Posterior cingulate gyrus (tissue), 11 donors: ENCODE measurements around the gene OXA1L.
"Not testable (repeated sequence)": the region's sequence is repeated elsewhere in the genome, so short reads cannot be mapped to it uniquely, and the experiment has no call there.

Experiments used
- DNase-seq, 10 donors: peaks; one replicate each; pipeline versions ENCODE4 v3.0.0 to v3.0.0-alpha.2; 2020 to 2021; ENCODE audit warnings: mixed read lengths in 3 of 10
- intact Hi-C: fragments of 100-400 bp; cut with DNase I; formaldehyde crosslinking; loops from one replicate; pipeline ENCODE4 v1.15.1; 2023

OXA1L gene

DNA sequence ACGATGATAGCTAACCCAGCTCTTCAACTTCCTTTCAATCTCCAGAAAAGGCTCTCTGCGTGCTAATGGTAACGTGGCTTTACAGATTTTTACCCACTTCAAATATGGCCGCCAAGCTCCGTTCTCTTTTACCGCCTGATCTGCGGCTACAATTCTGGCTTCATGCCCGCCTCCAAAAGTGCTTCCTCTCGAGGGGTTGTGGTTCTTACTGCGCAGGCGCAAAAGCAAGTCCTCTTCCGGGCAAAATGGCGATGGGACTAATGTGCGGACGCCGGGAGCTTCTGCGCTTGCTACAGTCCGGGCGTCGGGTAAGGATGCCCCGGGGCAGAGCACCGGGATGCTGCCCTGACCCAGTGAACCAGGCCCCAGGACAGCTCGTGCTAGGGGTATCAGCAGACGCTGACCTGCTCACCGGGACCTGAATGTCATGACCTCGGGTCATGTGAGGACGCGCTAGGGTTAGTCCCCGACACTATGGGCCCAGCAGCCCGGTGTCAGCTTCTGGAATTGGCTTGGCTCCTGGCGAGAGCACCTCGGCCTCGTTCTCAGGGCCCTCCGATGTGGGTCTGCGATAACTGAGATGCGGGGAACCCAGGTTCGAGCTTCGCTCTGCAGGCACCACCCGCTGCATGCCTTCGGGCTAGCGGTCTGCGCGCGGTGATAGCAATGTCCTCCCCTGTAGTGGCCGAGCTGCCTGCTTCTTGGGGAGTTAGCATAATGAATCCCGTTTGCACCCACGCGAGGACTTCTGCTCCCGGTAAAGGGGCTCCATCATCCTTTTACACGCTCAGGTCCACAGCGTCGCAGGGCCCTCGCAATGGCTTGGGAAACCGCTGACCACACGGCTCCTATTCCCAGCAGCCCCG lies at the start of gene OXA1L:
Gene OXA1L (plus strand): TSS at position 232 of the 866 bp plus-strand sequence. CDS start 14 bp downstream, at position 246.
- DNase-seq = peak; percentile 91 to 98 (median 96)
- intact Hi-C loops = loop anchor here (5.0 to 10.0 kb wide), 2 partner anchors 58 to 179 kb away; partner anchors contain the start of genes DAD1 and MRPL52

DNA sequence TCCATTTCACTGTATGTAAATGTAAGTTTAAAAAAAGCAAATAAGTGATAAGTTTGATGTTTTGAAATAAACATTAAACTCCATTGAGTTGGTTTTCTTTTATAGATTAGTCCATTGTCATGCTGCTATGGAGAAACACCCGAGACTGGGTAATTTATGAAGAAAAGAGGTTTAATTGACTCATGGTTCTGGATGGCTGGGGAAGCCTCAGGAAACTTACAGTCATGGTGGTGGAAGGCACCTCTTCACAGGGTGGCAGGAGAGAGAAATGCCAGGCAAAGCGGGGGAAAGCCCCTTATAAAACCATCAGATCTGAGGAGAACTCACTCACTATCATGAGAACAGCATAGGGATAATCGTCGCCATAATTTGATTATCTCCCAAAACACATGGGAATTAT lies 48.4 kb upstream of the OXA1L start:
- intact Hi-C loops = no loop called here

DNA sequence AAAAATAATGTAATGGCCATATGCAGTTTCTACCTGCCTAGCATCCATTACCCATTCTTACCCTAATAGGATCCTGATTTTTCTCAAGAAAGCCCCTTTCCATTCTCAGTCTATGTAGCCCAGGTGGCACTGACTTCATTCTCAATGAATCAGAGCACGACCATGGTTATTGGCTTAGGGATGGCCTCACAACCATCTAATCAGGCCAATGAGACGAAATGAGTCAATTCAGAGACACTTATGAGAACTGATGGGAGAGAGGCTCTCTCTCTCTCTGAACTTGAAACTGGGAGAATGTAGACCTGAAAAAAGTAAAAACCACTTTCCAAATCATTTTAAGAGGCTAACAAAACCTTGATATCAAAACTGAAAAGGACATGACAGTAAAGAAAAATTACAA lies 45.3 kb upstream of the OXA1L start:
- intact Hi-C loops = no loop called here
- DNase-seq = no peak

More for the DNA sequence above, 48.4 kb upstream of the OXA1L start:
- no peak for DNase-seq

DNA sequence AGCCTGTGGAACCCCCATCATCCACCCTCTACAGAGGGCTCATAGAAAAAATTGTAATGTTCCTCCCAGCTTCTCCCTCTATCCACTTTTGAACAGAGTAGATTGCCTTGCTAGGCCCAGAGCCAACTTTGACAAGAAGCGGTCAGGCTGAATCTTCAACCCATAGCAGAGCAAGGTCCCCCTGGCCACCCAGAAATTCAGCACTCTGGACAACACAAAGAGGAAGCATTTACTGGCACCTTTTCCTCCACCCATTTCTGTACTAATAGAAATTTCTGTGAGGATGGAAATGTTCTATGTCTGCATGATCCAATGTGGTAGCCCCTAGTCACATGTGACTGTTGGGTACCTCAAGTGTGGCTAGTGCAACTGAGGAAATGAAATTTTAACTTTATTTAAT lies 42.7 kb upstream of the OXA1L start:
- no peak for DNase-seq
- intact Hi-C loops = no loop called here

DNA sequence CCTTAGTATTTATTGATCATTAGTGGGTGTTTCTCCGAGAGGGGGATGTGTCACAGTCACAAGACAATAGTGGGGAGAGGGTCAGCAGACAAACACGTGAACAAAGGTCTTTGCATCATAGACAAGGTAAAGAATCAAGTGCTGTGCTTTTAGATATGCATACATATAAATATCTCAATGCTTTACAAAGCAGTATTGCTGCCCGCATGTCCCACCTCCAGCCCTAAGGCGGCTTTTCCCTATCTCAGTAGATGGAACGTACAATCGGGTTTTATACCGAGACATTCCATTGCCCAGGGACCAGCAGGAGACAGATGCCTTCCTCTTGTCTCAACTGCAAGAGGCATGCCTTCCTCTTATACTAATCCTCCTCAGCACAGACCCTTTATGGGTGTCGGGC lies 41.6 kb upstream of the OXA1L start:
- DNase-seq, intact Hi-C loops: not testable (repeated sequence)

DNA sequence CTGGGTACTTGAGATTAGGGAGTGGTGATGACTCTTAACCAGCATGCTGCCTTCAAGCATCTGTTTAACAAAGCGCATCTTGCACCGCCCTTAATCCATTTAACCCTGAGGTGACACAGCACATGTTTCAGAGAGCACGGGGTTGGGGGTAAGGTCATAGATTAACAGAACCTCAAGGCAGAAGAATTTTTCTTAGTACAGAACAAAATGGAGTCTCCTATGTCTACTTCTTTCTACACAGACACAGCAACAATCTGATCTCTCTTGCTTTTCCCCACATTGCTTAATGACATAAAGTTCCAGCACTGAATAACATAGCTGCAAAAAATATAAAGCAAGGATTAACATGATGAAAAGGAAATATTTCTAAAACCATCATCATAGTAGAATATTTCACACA lies 41.1 kb upstream of the OXA1L start:
- DNase-seq, intact Hi-C loops: not testable (repeated sequence)

DNA sequence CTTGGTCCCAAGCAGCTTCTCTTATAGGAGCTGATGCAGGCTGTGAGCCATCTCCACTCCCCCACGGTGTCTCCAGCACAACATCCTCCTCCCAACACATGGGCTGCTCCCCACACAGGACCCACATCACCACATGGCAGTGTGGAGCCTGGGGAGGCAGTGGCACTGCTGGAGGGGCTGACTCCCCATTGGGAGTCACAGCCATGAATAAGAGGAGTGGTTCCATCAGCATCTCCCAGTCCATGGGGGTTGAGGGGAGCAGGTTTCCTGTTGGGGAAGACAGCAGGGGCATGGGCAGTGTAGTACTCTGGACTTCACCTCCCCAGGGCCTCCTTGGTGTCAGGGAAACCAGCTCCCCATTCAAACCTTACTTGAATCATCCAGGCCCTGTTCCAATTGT lies 40.5 kb upstream of the OXA1L start:
- no peak for DNase-seq
- intact Hi-C loops = no loop called here

DNA sequence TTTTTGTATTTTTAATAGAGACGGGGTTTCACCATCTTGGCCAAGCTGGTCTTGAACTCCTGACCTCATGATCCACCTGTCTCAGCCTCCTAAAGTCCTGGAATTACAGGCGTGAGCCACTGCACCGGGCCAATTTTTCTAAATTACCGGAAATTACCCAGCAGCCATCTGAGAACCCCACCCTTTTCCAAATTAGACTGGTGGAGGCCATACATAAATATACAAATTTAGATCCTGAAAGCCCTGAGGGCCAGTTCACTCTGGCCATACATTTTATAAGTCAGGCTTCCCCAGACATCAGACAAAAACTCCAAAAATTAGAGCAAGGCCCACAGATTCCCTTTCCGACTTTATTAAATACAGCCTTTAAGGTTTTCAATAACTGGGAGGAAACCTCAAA lies 34.4 kb upstream of the OXA1L start:
- intact Hi-C loops, DNase-seq: not testable (repeated sequence)

DNA sequence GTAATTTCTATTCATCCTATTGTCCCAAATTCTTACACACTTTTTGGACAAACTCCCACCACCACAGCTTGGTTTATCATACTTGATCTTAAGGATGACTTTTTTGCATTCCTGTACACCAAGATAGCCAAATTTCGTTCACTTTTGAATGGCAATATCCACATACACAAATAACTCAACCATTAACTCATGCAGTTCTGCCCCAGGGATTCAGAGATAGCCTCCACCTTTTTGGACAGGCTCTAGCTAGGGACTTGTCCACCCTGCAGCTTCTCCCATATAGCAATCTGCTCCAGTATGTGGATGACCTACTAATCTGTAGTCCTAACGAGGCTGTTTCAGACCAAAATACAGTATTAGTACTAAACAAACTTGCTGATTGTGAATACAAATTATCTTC lies 32.7 kb upstream of the OXA1L start:
- intact Hi-C loops = no loop called here
- no peak for DNase-seq

DNA sequence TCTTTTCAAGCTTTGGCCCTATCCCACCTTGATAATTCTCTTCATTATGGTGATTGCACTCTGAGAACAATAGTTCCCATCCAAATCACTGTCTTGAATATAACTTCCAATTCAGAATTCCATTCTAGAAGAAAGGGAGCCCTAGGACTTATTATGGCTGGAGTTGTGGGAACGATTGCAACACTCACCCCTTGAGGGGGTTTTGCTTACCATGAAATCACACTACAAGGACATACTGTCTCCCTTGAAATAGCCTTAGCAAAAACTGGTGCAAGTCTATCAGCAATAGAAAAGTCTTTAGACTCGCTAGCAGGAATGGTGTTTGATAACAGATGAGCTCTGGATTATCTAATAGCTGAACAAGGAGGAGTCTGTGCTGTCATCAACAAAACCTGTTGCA lies 31.4 kb upstream of the OXA1L start:
- no peak for DNase-seq
- intact Hi-C loops = no loop called here

DNA sequence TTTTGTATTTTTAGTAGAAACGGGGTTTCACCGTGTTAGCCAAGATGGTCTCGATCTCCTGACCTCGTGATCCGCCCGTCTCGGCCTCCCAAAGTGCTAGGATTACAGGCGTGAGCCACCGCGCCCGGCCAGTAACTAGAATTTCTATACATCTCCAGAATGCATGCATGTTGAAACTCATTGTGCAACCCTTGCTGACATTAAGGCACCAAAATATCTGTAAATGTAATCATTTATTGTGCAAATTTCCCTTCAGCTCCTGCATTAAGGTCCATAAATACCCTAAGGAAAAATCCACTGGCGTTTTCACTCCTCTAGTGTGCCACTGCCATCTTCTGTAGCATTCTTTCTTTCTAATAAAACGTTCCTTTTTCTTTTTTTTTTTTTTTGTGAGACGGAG lies 30.1 kb upstream of the OXA1L start:
- intact Hi-C loops, DNase-seq: not testable (repeated sequence)

DNA sequence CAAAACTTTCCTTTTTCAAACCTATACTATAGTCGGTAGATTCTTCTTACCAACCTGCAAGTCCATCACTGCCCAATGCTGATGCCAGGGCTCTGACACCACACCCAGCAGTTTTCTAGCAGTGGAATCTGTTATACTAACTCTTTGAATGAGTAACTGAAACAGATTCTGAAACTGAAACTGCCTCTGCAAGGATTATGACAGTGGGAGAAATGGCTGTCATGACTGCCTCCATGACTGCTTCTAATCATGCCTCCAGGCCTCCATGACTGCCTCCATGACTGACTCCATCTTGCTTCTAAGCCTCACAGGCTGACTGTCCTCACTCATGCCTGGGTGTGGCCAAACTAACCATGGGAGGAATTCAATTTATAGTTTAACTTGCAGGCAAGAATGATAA lies 29.4 kb upstream of the OXA1L start:
- DNase-seq = no peak
- intact Hi-C loops = no loop called here

DNA sequence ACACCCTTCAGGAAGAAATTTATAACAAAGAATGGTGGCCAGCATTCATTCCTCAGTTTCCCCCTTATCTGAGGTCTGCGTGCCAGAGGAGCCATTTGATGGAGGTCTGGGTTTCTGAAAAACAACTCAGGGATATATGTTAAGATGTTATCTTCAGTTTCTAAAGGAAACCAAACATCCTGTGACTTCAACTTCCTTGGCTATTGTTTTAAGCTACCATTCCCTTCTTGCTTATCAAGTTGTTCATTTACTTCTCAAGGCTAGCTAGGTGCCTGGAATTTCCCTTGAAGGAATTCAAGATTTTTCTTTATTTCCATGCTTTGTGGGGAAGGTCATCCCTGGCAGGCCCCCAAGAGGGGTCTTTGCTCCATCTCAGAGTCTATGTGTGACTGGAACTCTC lies 27.1 kb upstream of the OXA1L start:
- intact Hi-C loops = no loop called here

DNA sequence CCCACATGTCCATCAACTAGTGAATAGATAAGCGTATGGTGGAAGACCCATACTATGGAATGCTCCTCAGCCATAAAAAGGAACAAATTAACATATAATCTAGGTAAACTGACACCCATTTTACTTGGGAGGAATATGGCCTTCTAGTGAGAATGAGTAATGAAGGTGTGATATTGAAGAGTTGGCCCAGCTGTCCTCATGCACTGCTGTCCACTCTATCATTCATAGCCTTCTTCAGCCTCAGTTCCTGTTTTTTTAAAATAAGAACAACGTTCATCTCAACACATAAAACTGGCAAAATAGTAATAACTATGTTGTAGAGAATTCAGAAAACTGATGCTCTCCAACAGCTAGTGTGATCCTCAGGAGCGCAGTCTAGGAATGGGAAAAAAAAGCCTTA lies 26.5 kb upstream of the OXA1L start:
- DNase-seq = no peak
- intact Hi-C loops = no loop called here

More for the DNA sequence above, 27.1 kb upstream of the OXA1L start:
- no peak for DNase-seq

DNA sequence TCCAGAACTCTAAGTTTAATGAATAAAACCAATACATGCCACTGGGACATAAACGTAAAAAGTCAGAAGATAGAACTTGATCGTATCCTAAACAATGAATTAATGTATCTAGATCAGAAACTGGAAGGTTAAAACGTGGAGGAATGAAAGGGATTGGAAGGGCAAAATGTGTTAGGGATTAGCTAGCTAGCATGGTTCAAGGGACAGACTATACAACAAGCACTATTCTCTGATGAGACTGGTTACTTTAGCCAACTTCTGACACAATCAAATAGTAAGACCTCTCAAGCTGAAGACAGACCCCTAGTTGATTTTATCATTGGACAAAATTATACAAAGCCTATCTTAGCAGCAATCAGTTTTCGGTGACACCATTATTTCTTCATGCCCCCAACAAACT lies 18.7 kb upstream of the OXA1L start:
- intact Hi-C loops = no loop called here
- DNase-seq = no peak

DNA sequence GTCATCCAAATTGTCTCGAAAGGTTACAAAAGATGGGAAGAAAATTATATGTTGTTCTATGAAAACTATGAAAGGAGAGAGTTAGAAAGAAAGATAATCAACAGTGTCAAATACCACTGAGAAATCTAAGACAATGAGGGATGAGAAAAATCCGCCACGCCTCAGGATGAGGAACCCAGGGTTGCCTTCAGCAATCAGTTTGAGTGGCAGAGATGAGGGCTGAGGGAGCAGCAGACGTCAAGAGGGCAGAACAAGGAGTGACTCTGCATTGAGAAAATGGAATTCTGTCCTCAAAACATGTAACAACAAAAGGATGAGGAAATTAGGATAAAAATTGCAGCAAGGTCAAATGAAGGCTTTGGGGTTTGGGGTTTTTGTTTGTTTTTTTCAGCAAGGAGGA lies 18.3 kb upstream of the OXA1L start:
- intact Hi-C loops = no loop called here
- no peak for DNase-seq

DNA sequence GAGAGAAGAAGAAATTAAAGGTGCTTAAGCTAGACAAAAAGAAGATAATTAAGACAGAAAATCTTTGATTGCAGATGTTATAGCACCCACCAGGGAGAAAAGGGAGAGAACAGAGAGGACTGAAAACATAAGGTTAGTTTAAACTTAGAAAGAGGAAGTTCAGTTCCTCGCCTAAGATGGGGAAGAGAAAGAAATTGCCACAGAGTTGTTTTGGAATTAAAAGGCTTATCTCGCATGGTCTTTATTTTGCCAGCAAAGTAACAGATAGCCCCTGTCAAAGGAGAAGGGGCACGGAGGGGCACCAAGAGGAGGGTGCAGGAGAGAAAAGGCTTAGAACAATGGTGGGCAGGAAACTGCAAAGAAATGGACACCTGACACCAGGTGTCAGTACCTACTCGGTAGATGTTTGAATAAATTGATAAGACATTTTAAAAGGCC lies 17.8 kb upstream of the OXA1L start:
- intact Hi-C loops = no loop called here
- DNase-seq = no peak

DNA sequence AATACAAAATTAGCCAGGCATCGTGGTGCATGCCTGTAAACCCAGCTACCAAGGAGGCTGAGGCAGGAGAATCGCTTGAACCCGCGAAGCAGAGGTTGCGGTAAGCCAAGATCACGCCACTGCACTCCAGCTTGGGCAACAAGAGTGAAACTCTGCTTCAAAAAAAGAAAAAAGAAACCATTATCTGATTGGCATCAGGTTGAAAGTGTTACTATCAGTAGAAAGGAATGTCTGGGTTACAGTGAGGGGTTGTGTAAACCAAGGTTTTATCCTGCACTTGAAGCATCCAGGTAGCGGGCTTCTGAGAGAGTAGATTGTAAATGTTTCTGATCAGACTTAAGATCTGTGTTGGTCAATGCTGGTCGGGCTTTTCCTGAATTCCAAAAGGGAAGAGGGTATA lies 14.1 kb upstream of the OXA1L start:
- intact Hi-C loops = no loop called here

DNA sequence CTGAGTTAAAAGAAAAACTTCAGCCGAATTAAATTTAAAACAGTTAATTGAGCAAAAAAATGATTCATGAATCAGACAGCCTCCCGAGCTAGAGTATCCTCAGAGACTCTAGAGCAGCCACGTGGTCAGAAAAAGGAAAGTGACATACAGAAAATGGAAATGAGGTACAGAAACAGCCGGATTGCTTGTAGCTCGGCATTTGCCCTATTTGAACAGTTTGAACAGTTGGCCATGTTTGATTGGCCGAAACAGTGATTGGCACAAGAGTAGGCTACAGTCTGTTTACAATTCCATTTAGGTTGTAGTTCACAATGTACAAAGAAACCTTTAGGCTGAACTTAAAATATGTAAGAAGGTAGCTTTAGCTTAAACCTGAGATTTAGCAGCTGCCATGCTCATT lies 12.9 kb upstream of the OXA1L start:
- no peak for DNase-seq
- intact Hi-C loops = no loop called here

More for the DNA sequence above, 14.1 kb upstream of the OXA1L start:
- DNase-seq = no peak

DNA sequence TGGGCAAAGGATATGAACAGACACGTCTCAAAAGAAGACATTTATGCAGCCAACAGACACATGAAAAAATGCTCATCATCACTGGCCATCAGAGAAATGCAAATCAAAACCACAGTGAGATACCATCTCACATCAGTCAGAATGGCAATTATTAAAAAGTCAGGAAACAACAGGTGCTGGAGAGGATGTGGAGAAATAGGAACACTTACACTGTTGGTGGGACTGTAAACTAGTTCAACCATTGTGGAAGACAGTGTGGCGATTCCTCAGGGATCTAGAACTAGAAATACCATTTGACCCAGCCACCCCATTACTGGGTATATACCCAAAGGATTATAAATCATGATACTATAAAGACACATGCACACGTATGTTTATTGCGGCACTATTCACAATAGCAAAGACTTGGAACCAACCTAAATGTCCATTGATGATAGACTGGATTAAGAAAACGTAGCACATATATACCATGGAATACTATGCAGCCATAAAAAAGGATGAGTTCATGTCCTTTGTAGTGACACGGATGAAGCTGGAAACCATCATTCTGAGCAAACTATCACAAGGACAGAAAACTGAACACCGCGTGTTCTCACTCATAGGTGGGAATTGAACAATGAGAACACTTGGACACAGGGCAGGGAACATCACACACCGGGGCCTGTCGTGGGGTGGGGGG lies 8.4 kb upstream of the OXA1L start:
- DNase-seq, intact Hi-C loops: not testable (repeated sequence)

DNA sequence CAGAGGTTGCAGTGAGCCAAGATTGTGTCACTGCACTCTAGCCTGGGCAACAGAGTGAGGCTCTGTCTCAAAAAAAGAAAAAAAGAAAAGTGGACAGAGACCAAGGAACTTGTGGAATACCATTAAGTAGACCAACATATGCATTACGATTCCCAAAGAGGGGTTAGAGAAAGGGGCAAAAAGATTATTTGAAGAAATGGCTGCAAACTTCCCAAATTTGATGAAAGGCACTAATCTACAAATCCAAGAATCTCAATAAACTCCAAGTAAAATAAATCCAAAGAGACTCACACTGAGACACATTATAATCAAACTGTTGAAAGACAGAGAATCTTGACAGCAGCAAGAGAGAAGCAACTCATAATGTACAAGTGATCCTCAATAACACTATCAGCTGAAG lies 4.8 kb upstream of the OXA1L start:
- intact Hi-C loops = loop anchor here (10.0 kb wide), 1 partner anchor 63 kb away; the partner anchor contains the start of gene MRPL52

DNA sequence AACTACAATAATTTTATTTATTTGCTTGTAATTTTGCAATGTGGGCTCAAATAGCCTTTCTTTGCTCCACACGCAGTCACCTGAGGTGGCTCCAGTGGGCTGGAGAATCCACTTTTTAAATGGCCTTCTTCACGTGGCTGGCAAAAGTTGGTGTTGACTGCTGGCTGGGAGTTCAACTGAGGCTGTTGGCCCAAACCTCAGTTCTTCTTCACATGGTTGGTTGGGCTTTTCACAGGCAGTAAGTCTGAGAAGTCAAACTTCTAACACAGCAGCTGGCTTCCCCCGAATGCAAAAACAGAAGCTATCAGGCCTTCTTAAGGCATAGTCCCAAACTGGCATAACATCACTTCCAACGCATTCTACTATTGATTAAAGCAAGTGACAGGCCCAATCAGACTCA lies 2.1 kb upstream of the OXA1L start:
- intact Hi-C loops = loop anchor here (10.0 kb wide), 1 partner anchor 60 kb away; the partner anchor contains the start of gene MRPL52
- no peak for DNase-seq

More for the DNA sequence above, 4.8 kb upstream of the OXA1L start:
- no peak for DNase-seq
